Diencephalon (tissue), 1 donor: ENCODE measurements around the gene SUMO4. TPM values are rescaled to one million over a fixed set of nuclear protein-coding genes. Genes with fewer than 3 reads are reported as not detected.

Experiments used
- total RNA-seq: library from RNA; depleted of rRNA; stranded (reverse); fragments of >200 nt; gene quantifications from one replicate; pipeline ENCODE4 v1.2.3, GENCODE V29; 2014

SUMO4 gene
- 6.7 TPM for total RNA-seq

DNA sequence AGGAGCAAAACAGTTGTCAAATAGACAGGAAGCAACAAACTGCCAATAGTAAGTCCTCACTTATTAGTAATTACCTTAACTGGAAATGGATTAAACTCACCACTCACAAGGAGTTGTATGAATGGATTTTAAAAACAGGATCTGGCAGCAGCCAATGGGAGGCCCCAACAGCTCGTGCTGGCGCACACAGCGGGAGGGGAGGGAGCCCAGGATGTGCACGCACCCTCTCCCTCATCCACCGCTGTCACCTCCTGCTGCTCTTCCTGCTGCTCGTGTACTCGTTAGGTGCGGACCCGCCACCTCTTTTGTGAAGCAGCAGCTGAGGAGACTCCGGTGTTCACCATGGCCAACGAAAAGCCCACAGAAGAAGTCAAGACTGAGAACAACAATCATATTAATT lies at the start of gene SUMO4:
TSS of gene SUMO4 (plus strand) at position 213 of the 400 bp plus-strand sequence. CDS start at position 343, 130 bp downstream.

Other genes starting within 250 kb of the SUMO4 start
- 46.1 TPM for gene TAB2, start 82.5 kb upstream of the SUMO4 start, total RNA-seq
- gene ZC3H12D, start 84.8 kb downstream of the SUMO4 start, total RNA-seq, result 0.92 TPM
- gene PPIL4, start 145.8 kb downstream of the SUMO4 start, total RNA-seq, result 54.0 TPM
- gene GINM1, start 166.1 kb downstream of the SUMO4 start, total RNA-seq, result 44.8 TPM
- 20.3 TPM for gene KATNA1, start 248.5 kb downstream of the SUMO4 start, total RNA-seq